IMR-90 (cell line): ENCODE measurements around the gene TNFRSF18. TPM values are rescaled to one million over a fixed set of nuclear protein-coding genes. Genes with fewer than 3 reads are reported as not detected.

ENCODE experiments used
- ATAC-seq: fragments of 200-7000 bp; cut with Tn5 transposase; 2 replicates; pipeline ENCODE4 v1.9.1; 2020; ENCODE audit warnings: low read depth, mild to moderate bottlenecking, moderate library complexity
- BruUV-seq: library from RNA; stranded (reverse); fragments of 400-500 nt; replicated peaks from 2 replicates; lab custom pipeline; 2021; lab: Mats Ljungman, UMichigan
- CTCF ChIA-PET: fragments of 300-600 bp; formaldehyde crosslinking; extraction: SDS; loops from one replicate; lab custom pipeline; 2021; ENCODE audit warnings: antibody characterized with exemption; lab: Yijun Ruan, JAX
- POLR2A ChIA-PET: fragments of 300-600 bp; sonication (Branson Sonifier 250); formaldehyde crosslinking; loops from one replicate; lab custom pipeline; 2022; ENCODE audit warnings: antibody characterized with exemption; ENCODE audit not compliant: unreplicated experiment; lab: Charles Lee
- DNase-seq: peaks from one replicate; pipeline ENCODE4 v3.0.0; 2013
- H2AFZ ChIP-seq: replicated peaks from 2 replicates; pipeline ENCODE3; 2013; ENCODE audit warnings: low read length, mild to moderate bottlenecking; ENCODE audit not compliant: poor library complexity
- H2AK5ac ChIP-seq: 2 replicates; pipeline ENCODE4 v1.6.1; 2013; ENCODE audit warnings: low read depth, low read length, inconsistent platforms
- H2AK9ac ChIP-seq: replicated peaks from 2 replicates; pipeline ENCODE3; 2013; ENCODE audit warnings: mild to moderate bottlenecking, low read depth, low read length, moderate library complexity; ENCODE audit not compliant: poor library complexity
- H2BK120ac ChIP-seq: 2 replicates; pipeline ENCODE4 v1.6.1; 2013; ENCODE audit warnings: low read depth, low read length, inconsistent platforms
- H2BK15ac ChIP-seq: 3 replicates; pipeline ENCODE4 v1.6.1; 2013; ENCODE audit warnings: low read depth, low read length, inconsistent platforms
- H2BK20ac ChIP-seq: 2 replicates; pipeline ENCODE4 v1.6.1; 2013; ENCODE audit warnings: low read depth, mild to moderate bottlenecking, inconsistent platforms, low read length, moderate library complexity
- H2BK5ac ChIP-seq: 2 replicates; pipeline ENCODE4 v1.6.1; 2013; ENCODE audit warnings: mild to moderate bottlenecking, low read depth, low read length, inconsistent platforms; ENCODE audit not compliant: poor library complexity, severe bottlenecking
- H3K14ac ChIP-seq: replicated peaks from 2 replicates; pipeline ENCODE4 v1.6.1; 2013; ENCODE audit warnings: low read depth, low read length, inconsistent platforms
- H3K18ac ChIP-seq: 2 replicates; pipeline ENCODE4 v1.6.1; 2013; ENCODE audit warnings: low read depth, low read length, control low read depth
- H3K23ac ChIP-seq: 2 replicates; pipeline ENCODE4 v1.6.1; 2013; ENCODE audit warnings: low read depth, low read length, inconsistent platforms
- H3K27ac ChIP-seq: 2 replicates; pipeline ENCODE4 v1.5.1; 2013; ENCODE audit warnings: mild to moderate bottlenecking, control low read depth, low read length; ENCODE audit not compliant: insufficient read depth
- H3K27me3 ChIP-seq: 2 replicates; pipeline ENCODE4 v1.6.1; 2013; ENCODE audit warnings: low read length; ENCODE audit not compliant: control insufficient read depth, insufficient read depth
- H3K36me3 ChIP-seq: 2 replicates; pipeline ENCODE4 v1.6.1; 2013; ENCODE audit warnings: low read length, mixed read lengths; ENCODE audit not compliant: control insufficient read depth, insufficient read depth
- H3K4ac ChIP-seq: 2 replicates; pipeline ENCODE4 v1.6.1; 2013; ENCODE audit warnings: low read depth, low read length, inconsistent platforms
- H3K4me1 ChIP-seq: 2 replicates; pipeline ENCODE4 v1.6.1; 2013; ENCODE audit warnings: low read length, mixed read lengths; ENCODE audit not compliant: control insufficient read depth, insufficient read depth
- H3K4me2 ChIP-seq: 2 replicates; pipeline ENCODE4 v1.6.1; 2013; ENCODE audit warnings: low read depth, mild to moderate bottlenecking, control low read depth, low read length, moderate library complexity
- H3K4me3 ChIP-seq: 2 replicates; pipeline ENCODE4 v1.5.1; 2013; ENCODE audit warnings: low read depth, mild to moderate bottlenecking, control low read depth, low read length, moderate library complexity; ENCODE audit not compliant: insufficient read depth
- H3K56ac ChIP-seq: 2 replicates; pipeline ENCODE4 v1.6.1; 2013; ENCODE audit warnings: low read length, inconsistent platforms; ENCODE audit not compliant: insufficient read depth; ENCODE audit errors: extremely low read depth
- H3K79me1 ChIP-seq, 2 experiments: 2 replicates each; pipeline ENCODE4 v1.6.1; 2013; ENCODE audit warnings: low read length in 2 of 2, inconsistent platforms in 1 of 2, low read depth in 1 of 2
- H3K9ac ChIP-seq: 2 replicates; pipeline ENCODE4 v1.6.1; 2013; ENCODE audit warnings: low read depth, low read length, control low read depth
- H3K9me1 ChIP-seq: 2 replicates; pipeline ENCODE4 v1.6.1; 2013; ENCODE audit warnings: low read length, inconsistent platforms; ENCODE audit not compliant: insufficient read depth
- H3K9me3 ChIP-seq: 2 replicates; pipeline ENCODE4 v1.6.1; 2013; ENCODE audit warnings: low read length; ENCODE audit not compliant: control insufficient read depth, insufficient read depth
- H4K20me1 ChIP-seq: 2 replicates; pipeline ENCODE4 v1.6.1; 2013; ENCODE audit warnings: low read length, inconsistent platforms; ENCODE audit not compliant: insufficient read depth
- H4K5ac ChIP-seq: 2 replicates; pipeline ENCODE4 v1.6.1; 2013; ENCODE audit warnings: mild to moderate bottlenecking, low read depth, low read length, control low read depth
- H4K8ac ChIP-seq, 2 experiments: 2 replicates each; pipeline ENCODE4 v1.6.1; 2013; ENCODE audit warnings: low read depth in 2 of 2, low read length in 2 of 2, control low read depth in 1 of 2, inconsistent platforms in 1 of 2
- H4K91ac ChIP-seq: 2 replicates; pipeline ENCODE4 v1.6.1; 2013; ENCODE audit warnings: low read depth, low read length, inconsistent platforms; ENCODE audit not compliant: insufficient read depth
- BHLHE40 ChIP-seq: fragments of 150-350 bp; IDR thresholded peaks from 2 replicates; pipeline ENCODE4 v1.6.1; 2016; ENCODE audit warnings: mild to moderate bottlenecking, low read depth, low read length
- CEBPB ChIP-seq: IDR thresholded peaks from 2 replicates; pipeline ENCODE4 v1.6.1; 2012; ENCODE audit warnings: low read depth, low read length, improper control_type of control experiment
- CHD1 ChIP-seq: IDR thresholded peaks from 2 replicates; pipeline ENCODE4 v1.6.1; 2012; ENCODE audit warnings: low read depth, low read length, improper control_type of control experiment
- CTCF ChIP-seq: conservative IDR thresholded peaks from 2 replicates; pipeline ENCODE4 v1.5.1; 2012; ENCODE audit warnings: mild to moderate bottlenecking, low read depth, low read length, improper control_type of control experiment
- ELK1 ChIP-seq: fragments of 150-350 bp; IDR thresholded peaks from 2 replicates; pipeline ENCODE4 v1.6.1; 2016; ENCODE audit warnings: low read depth, mild to moderate bottlenecking, low read length, moderate library complexity, borderline replicate concordance
- FOS ChIP-seq: fragments of 150-350 bp; IDR thresholded peaks from 2 replicates; pipeline ENCODE4 v1.6.1; 2016; ENCODE audit warnings: low read depth, low read length
- MAFK ChIP-seq: IDR thresholded peaks from 2 replicates; pipeline ENCODE4 v1.6.1; 2012; ENCODE audit warnings: low read depth, low read length, improper control_type of control experiment
- MAZ ChIP-seq: IDR thresholded peaks from 2 replicates; pipeline ENCODE4 v1.6.1; 2012; ENCODE audit warnings: low read depth, mild to moderate bottlenecking, low read length, improper control_type of control experiment, moderate library complexity, borderline replicate concordance
- MXI1 ChIP-seq: IDR thresholded peaks from 2 replicates; pipeline ENCODE4 v1.6.1; 2012; ENCODE audit warnings: low read depth, mild to moderate bottlenecking, low read length, moderate library complexity, borderline replicate concordance
- NFE2L2 ChIP-seq: fragments of 150-350 bp; IDR thresholded peaks from 2 replicates; pipeline ENCODE4 v1.6.1; 2016; ENCODE audit warnings: low read depth, mild to moderate bottlenecking, low read length
- POLR2A ChIP-seq: IDR thresholded peaks from 2 replicates; pipeline ENCODE4 v1.6.1; 2012; ENCODE audit warnings: mild to moderate bottlenecking, low read depth, low read length
- RAD21 ChIP-seq: IDR thresholded peaks from 2 replicates; pipeline ENCODE4 v1.6.1; 2012; ENCODE audit warnings: low read length, improper control_type of control experiment
- RCOR1 ChIP-seq: IDR thresholded peaks from 2 replicates; pipeline ENCODE4 v1.6.1; 2012; ENCODE audit warnings: mild to moderate bottlenecking, low read length, improper control_type of control experiment; ENCODE audit not compliant: insufficient replicate concordance
- RFX5 ChIP-seq: IDR thresholded peaks from 2 replicates; pipeline ENCODE4 v1.8.0; 2012; ENCODE audit warnings: low read depth, mild to moderate bottlenecking, low read length, moderate library complexity
- SMC3 ChIP-seq: fragments of 150-350 bp; IDR thresholded peaks from 2 replicates; pipeline ENCODE4 v1.6.1; 2016; ENCODE audit warnings: low read depth, mild to moderate bottlenecking, antibody characterized with exemption, low read length, moderate library complexity
- USF2 ChIP-seq: fragments of 150-350 bp; IDR thresholded peaks from 2 replicates; pipeline ENCODE4 v1.6.1; 2017; ENCODE audit warnings: mild to moderate bottlenecking, antibody characterized with exemption, low read length, low read depth
- WGBS, 2 experiments: methylation state at CpG; one replicate each; pipeline versions ENCODE4 v1.1.5 to v1.1.7; 2013; ENCODE audit warnings: missing lambda C conversion rate in 2 of 2; ENCODE audit not compliant: insufficient read length in 1 of 2; ENCODE audit errors: extremely low coverage in 2 of 2; 5-methylcytosine and 5-hydroxymethylcytosine counted together
- dilution Hi-C: fragments of 300-500 bp; cut with HindIII; formaldehyde crosslinking; loops from one replicate; pipeline ENCODE4 v1.14.3; 2018; ENCODE audit warnings: low sequenced_read_pairs; ENCODE audit not compliant: unreplicated experiment
- in situ Hi-C: fragments of 300-500 bp; cut with MboI; formaldehyde crosslinking; loops from 3 replicates; pipeline ENCODE4 v1.14.3; 2019; ENCODE audit warnings: low sequenced_read_pairs, inconsistent platforms, mixed read lengths
- intact Hi-C: fragments of 100-400 bp; cut with micrococcal nuclease; formaldehyde crosslinking; loops from 2 replicates; pipeline ENCODE4 v1.10.0; 2022
- polyA plus RNA-seq, 3 experiments: library from polyadenylated mRNA; depleted of rRNA; stranded (reverse); fragments of >200 nt; gene quantifications; 2 replicates each; pipeline ENCODE4 v1.2.3, GENCODE V29; 2012; ENCODE audit warnings: low replicate concordance in 1 of 3
- total RNA-seq: library from RNA; depleted of rRNA; stranded (reverse); fragments of >200 nt; gene quantifications from 2 replicates; pipeline ENCODE4 v1.2.3, GENCODE V29; 2012

The TNFRSF18 gene
- total and polyA plus RNA-seq, 2 of the 4 experiments (the other 2 are of a cell fraction), result 0.18 to 1.0 TPM

- H4K5ac ChIP-seq, result no peak overlapping the region
- no peaks in the 10 kb centered on the region for H3K9me3 ChIP-seq
- peaks cover 9% of the 10 kb centered on the region for H3K4me1 ChIP-seq
- no peaks in the 10 kb centered on the region for H3K9me1 ChIP-seq
- BruUV-seq, result no TSS peak
- H3K14ac ChIP-seq, result no peak overlapping the region
- DNase-seq (no peak), ATAC-seq (no peak)
- no peak overlapping the region for H3K56ac ChIP-seq
- no peak overlapping the region for H2BK120ac ChIP-seq
- intact Hi-C loops, result no loop called here
- H3K9ac ChIP-seq, result no peak overlapping the region
- CTCF ChIA-PET, result no interaction called here
- H4K8ac ChIP-seq, result no peak overlapping the region
- no peak overlapping the region for H2BK20ac ChIP-seq
- no peak overlapping the region for H2BK5ac ChIP-seq
- H3K4me2 ChIP-seq, result no peak overlapping the region
- H4K91ac ChIP-seq, result no peak overlapping the region
- POLR2A ChIA-PET, result no interaction called here
- no peak overlapping the region for H3K23ac ChIP-seq
- no peak overlapping the region for H2BK15ac ChIP-seq
- no peak overlapping the region for H3K4me3 ChIP-seq
- no peak overlapping the region for H2AK5ac ChIP-seq
- no peak for TF ChIP-seq RCOR1
- no peak for TF ChIP-seq USF2
- no peak for TF ChIP-seq MXI1
- TF ChIP-seq FOS, result no peak
- no peak for TF ChIP-seq MAFK
- no peak for TF ChIP-seq RFX5
- TF ChIP-seq SMC3, result no peak
- TF ChIP-seq ELK1, result no peak
- no peak for TF ChIP-seq CTCF
- no peak for TF ChIP-seq CHD1
- no peak for TF ChIP-seq MAZ
- no peak for TF ChIP-seq RAD21
- TF ChIP-seq NFE2L2, result no peak
- TF ChIP-seq BHLHE40, result no peak
- no peak for TF ChIP-seq POLR2A
- TF ChIP-seq CEBPB, result no peak
- peaks cover 2% of the 10 kb centered on the region; the same call in 1 of the 2 replicates for H3K36me3 ChIP-seq
- H4K20me1 ChIP-seq, result no peaks in the 10 kb centered on the region
- no peaks in the 10 kb centered on the region for H3K27me3 ChIP-seq
- no peak overlapping the region for H3K18ac ChIP-seq
- dilution Hi-C loops, result no loop called here
- H2AFZ ChIP-seq, result no peak overlapping the region
- no peak overlapping the region for H2AK9ac ChIP-seq
- H3K79me1 ChIP-seq, result no peaks in the 10 kb centered on the region
- 93% methylated on average over 12 of the region's 23 CpGs; no CpG with 5 or more reads in 1 of the 2 experiments for WGBS, 2 experiments
- in situ Hi-C loops, result no loop called here
- no peak overlapping the region for H3K27ac ChIP-seq
- H3K4ac ChIP-seq, result no peak overlapping the region
Observed at GRCh38 chr1:1243266-1243660, 36.9 kb upstream of the TNFRSF18 start.
